Tibial nerve (tissue), 4 donors: Measurements from ENCODE around the gene NKAIN2. TPM values are rescaled to one million over a fixed set of nuclear protein-coding genes. Genes with fewer than 3 reads are reported as not detected.

Experiments used
- DNase-seq, 2 donors: peaks; one replicate each; pipeline ENCODE4 v3.0.0-alpha.2; 2019; ENCODE audit warnings: low spot score in 2 of 2
- H3K27ac ChIP-seq, 4 donors: fragments of 200-600 bp; sonication (generic) in 3 of 4; one replicate each; pipeline ENCODE4 v1.5.1; 2017 to 2019; ENCODE audit warnings: mild to moderate bottlenecking in 1 of 4
- H3K27me3 ChIP-seq, 2 donors: fragments of 200-600 bp; sonication (generic) in 1 of 2; one replicate each; pipeline versions ENCODE4 v1.5.1 to v1.6.0; 2017 to 2019
- H3K36me3 ChIP-seq, 3 donors: fragments of 200-600 bp; sonication (generic); one replicate each; pipeline ENCODE4 v1.5.1; 2018 to 2019
- H3K4me1 ChIP-seq, 4 donors: fragments of 200-600 bp; sonication (generic) in 3 of 4; one replicate each; pipeline ENCODE4 v1.5.1; 2017 to 2019
- H3K4me3 ChIP-seq, 4 donors: fragments of 200-600 bp; sonication (generic) in 3 of 4; one replicate each; pipeline ENCODE4 v1.5.1; 2017 to 2019; ENCODE audit warnings: mild to moderate bottlenecking in 1 of 4, moderate library complexity in 1 of 4
- H3K9me3 ChIP-seq, 4 donors: fragments of 200-600 bp; sonication (generic) in 3 of 4; one replicate each; pipeline ENCODE4 v1.5.1; 2017 to 2019
- CTCF ChIP-seq, 5 experiments: fragments of 200-600 bp in 3 of 5; fragments of 450-650 bp in 2 of 5; sonication (generic) in 3 of 5; IDR thresholded peaks; one replicate each; pipeline ENCODE4 v1.5.1; 2016 to 2019; ENCODE audit warnings: antibody characterized with exemption in 5 of 5, mild to moderate bottlenecking in 3 of 5, moderate library complexity in 2 of 5
- EP300 ChIP-seq, 2 donors: sonication (generic); formaldehyde crosslinking; IDR thresholded peaks; one replicate each; pipeline ENCODE4 v1.6.1; 2017; ENCODE audit warnings: antibody characterized with exemption in 2 of 2, mild to moderate bottlenecking in 1 of 2
- POLR2A ChIP-seq, 2 donors: fragments of 450-650 bp; IDR thresholded peaks; one replicate each; pipeline ENCODE4 v1.6.1; 2017; ENCODE audit warnings: antibody characterized with exemption in 2 of 2, mild to moderate bottlenecking in 2 of 2, moderate library complexity in 2 of 2
- WGBS, 2 donors: methylation state at CpG; one replicate each; pipeline ENCODE4 v1.1.5; 2018; 5-methylcytosine and 5-hydroxymethylcytosine counted together
- total RNA-seq, 4 donors: library from RNA; depleted of rRNA; stranded (reverse); fragments of >200 nt; gene quantifications; one replicate each; pipeline ENCODE4 v1.1.0, GENCODE V29; 2016

Gene NKAIN2
- total RNA-seq, 4 donors from 2014 or later = 8.1 to 20.8 (median 15.2) TPM

GRCh38 chr6:124036384-124036783 is 232.7 kb downstream of the NKAIN2 start:
- no peak overlapping the region for H3K27ac ChIP-seq
- no peaks in the 10 kb centered on the region for H3K4me1 ChIP-seq
- no peak overlapping the region for H3K4me3 ChIP-seq
- 29 to 33% methylated on average over 2 of the region's 2 CpGs for WGBS, 2 donors
- DNase-seq = no peak
- no peaks in the 10 kb centered on the region for H3K36me3 ChIP-seq
- no peaks in the 10 kb centered on the region for H3K27me3 ChIP-seq
- no peak for TF ChIP-seq POLR2A (IDR thresholded peaks at IDR 0.05)
- TF ChIP-seq EP300 (IDR thresholded peaks at IDR 0.05) = no peak
- TF ChIP-seq CTCF (IDR thresholded peaks at IDR 0.05) = no peak
- no peaks in the 10 kb centered on the region for H3K9me3 ChIP-seq

GRCh38 chr6:124040655-124041054 is 237.0 kb downstream of the NKAIN2 start:
- no peak for DNase-seq
- WGBS, 2 donors = 72 to 75% methylated on average over 2 of the region's 2 CpGs
- H3K4me3 ChIP-seq = no peak overlapping the region
- H3K4me1 ChIP-seq = no peaks in the 10 kb centered on the region
- no peaks in the 10 kb centered on the region for H3K9me3 ChIP-seq
- no peaks in the 10 kb centered on the region for H3K36me3 ChIP-seq
- no peak overlapping the region for H3K27ac ChIP-seq
- no peaks in the 10 kb centered on the region for H3K27me3 ChIP-seq
- TF ChIP-seq POLR2A (IDR thresholded peaks at IDR 0.05) = no peak
- no peak for TF ChIP-seq EP300 (IDR thresholded peaks at IDR 0.05)
- TF ChIP-seq CTCF (IDR thresholded peaks at IDR 0.05) = no peak

DNA sequence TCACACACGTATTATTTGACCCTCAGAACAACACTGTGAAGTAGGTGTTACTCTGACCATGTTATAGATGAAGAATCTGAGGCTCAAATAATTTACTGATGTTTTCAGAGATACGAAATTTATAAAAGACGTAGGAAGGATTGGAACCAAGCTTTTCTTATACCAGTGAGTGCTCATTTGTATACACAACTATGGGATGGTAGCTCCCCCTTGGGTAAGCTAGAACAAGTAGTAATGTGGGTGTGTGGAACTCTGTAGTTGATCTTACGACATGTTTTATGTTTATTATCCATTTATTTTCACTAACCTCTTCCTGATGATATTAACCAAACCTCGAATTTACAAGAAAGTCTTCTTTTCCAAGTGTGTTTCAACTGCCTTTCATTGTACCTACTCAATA is 248.5 kb downstream of the NKAIN2 start:
- Histone ChIP-seq H3K9me3 (no peaks in the 10 kb centered on the region), H3K27ac (no peak overlapping the region), H3K4me1 (peaks cover 0 to 11% (median 0%) of the 10 kb centered on the region in 4 donors), H3K4me3 (no peak overlapping the region), H3K27me3 (no peaks in the 10 kb centered on the region), H3K36me3 (no peaks in the 10 kb centered on the region)
- WGBS, 2 donors = 88 to 90% methylated on average over 5 of the region's 5 CpGs
- no peak for DNase-seq
- TF ChIP-seq EP300 (IDR thresholded peaks at IDR 0.05) = no peak
- TF ChIP-seq POLR2A (IDR thresholded peaks at IDR 0.05) = no peak
- TF ChIP-seq CTCF (IDR thresholded peaks at IDR 0.05) = no peak

GRCh38 chr6:124053315-124053714 is 249.7 kb downstream of the NKAIN2 start:
- H3K4me3 ChIP-seq = no peak overlapping the region
- H3K36me3 ChIP-seq = no peaks in the 10 kb centered on the region
- no peaks in the 10 kb centered on the region for H3K9me3 ChIP-seq
- H3K27me3 ChIP-seq = no peaks in the 10 kb centered on the region
- no peak overlapping the region for H3K27ac ChIP-seq
- WGBS, 2 donors = 84 to 93% methylated on average over 2 of the region's 2 CpGs
- no peak for DNase-seq
- TF ChIP-seq EP300 (IDR thresholded peaks at IDR 0.05) (no peak), POLR2A (IDR thresholded peaks at IDR 0.05) (no peak), CTCF (IDR thresholded peaks at IDR 0.05) (no peak)
- peaks cover 0 to 11% (median 0%) of the 10 kb centered on the region in 4 donors for H3K4me1 ChIP-seq

DNA sequence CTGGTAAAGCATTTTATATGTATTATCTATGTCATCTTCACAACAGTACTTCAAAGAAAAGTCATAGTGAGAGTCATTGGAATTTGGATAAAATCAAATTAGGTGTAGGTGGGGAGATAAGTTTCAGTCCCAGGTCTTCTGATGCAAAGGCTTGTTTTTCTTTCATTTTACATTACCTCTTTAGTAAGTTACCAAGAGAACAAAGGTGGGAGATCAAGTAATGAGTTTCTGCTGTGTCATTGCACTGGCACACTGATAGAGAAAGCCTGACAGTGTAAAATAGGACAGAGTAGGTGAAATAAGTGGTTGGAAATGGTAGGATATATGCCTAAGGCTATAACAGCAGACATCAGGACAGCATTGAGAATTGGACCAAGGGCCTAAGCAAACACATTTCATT is 250.4 kb downstream of the NKAIN2 start:
- no peaks in the 10 kb centered on the region for H3K27me3 ChIP-seq
- no peak for TF ChIP-seq POLR2A (IDR thresholded peaks at IDR 0.05)
- TF ChIP-seq CTCF (IDR thresholded peaks at IDR 0.05) = no peak
- TF ChIP-seq EP300 (IDR thresholded peaks at IDR 0.05) = no peak
- H3K4me1 ChIP-seq = peaks cover 0 to 11% (median 0%) of the 10 kb centered on the region in 4 donors
- H3K9me3 ChIP-seq = no peaks in the 10 kb centered on the region
- no peak overlapping the region for H3K27ac ChIP-seq
- no peak overlapping the region for H3K4me3 ChIP-seq
- no peaks in the 10 kb centered on the region for H3K36me3 ChIP-seq
- DNase-seq = no peak
